Measurements from ENCODE around the gene HELT. TPM values are rescaled to one million over a fixed set of nuclear protein-coding genes. Genes with fewer than 3 reads are reported as not detected.
A peak's percentile ranks its signal among the peaks of the same experiment; 100 is the strongest.

The HELT gene
- total RNA-seq, 1 experiment from 2014 or later: not detected

- H3K27ac Mint-ChIP-seq (ENCODE audit: low read depth, unreplicated experiment): no peak overlapping the region
- DNase-seq (ENCODE audit: unreplicated experiment): no peak
- TF ChIP-seq CTCF (IDR thresholded peaks at IDR 0.05; ENCODE audit: unreplicated experiment): no peak
- BruUV-seq (replicated peaks): no TSS peak
- CTCF ChIA-PET: interaction anchor here (0.7 to 1.2 kb wide), 6 partner anchors 22 to 987 kb away, joined by 3 to 4 read pairs (median 4); no protein-coding TSS in a partner anchor
- peaks cover 6% of the 10 kb centered on the region for H3K36me3 Mint-ChIP-seq (ENCODE audit: insufficient read depth, unreplicated experiment)
- intact Hi-C loops (cut with micrococcal nuclease): loop anchor here (5.0 kb wide), 1 partner anchor 272 kb away; no protein-coding TSS in a partner anchor
- H3K27me3 Mint-ChIP-seq (ENCODE audit: insufficient read depth, unreplicated experiment): peaks cover 16% of the 10 kb centered on the region
- POLR2A ChIA-PET: no interaction called here
- H3K4me3 Mint-ChIP-seq (ENCODE audit: unreplicated experiment): no peak overlapping the region
- peaks cover 8% of the 10 kb centered on the region for H3K4me1 Mint-ChIP-seq (ENCODE audit: insufficient read depth, unreplicated experiment)
- H3K9me3 Mint-ChIP-seq (ENCODE audit: unreplicated experiment): no peaks in the 10 kb centered on the region
These were observed 17.0 kb downstream of the HELT start for GRCh38 chr4:185035284-185035683.

- no peaks in the 10 kb centered on the region for H3K9me3 Mint-ChIP-seq (ENCODE audit: unreplicated experiment)
- CTCF ChIA-PET: interaction anchor here (0.7 to 7.0 kb wide), 6 partner anchors 21 to 986 kb away, joined by 3 to 89 read pairs (median 4); no protein-coding TSS in a partner anchor
- POLR2A ChIA-PET: no interaction called here
- intact Hi-C loops (cut with micrococcal nuclease): loop anchor here (5.0 kb wide), 1 partner anchor 271 kb away; no protein-coding TSS in a partner anchor
- no peak for TF ChIP-seq CTCF (IDR thresholded peaks at IDR 0.05; ENCODE audit: unreplicated experiment)
- H3K27ac Mint-ChIP-seq (ENCODE audit: low read depth, unreplicated experiment): no peak overlapping the region
- H3K4me1 Mint-ChIP-seq (ENCODE audit: insufficient read depth, unreplicated experiment): peaks cover 8% of the 10 kb centered on the region
- no TSS peak for BruUV-seq (replicated peaks)
- peaks cover 9% of the 10 kb centered on the region for H3K27me3 Mint-ChIP-seq (ENCODE audit: insufficient read depth, unreplicated experiment)
- H3K36me3 Mint-ChIP-seq (ENCODE audit: insufficient read depth, unreplicated experiment): peaks cover 6% of the 10 kb centered on the region
- no peak overlapping the region for H3K4me3 Mint-ChIP-seq (ENCODE audit: unreplicated experiment)
- DNase-seq (ENCODE audit: unreplicated experiment): no peak
These were observed 17.7 kb downstream of the HELT start for GRCh38 chr4:185036019-185036418.

GRCh38 chr4:185036842-185037241, 18.6 kb downstream of the HELT start:
- intact Hi-C loops (cut with micrococcal nuclease): loop anchor here (5.0 kb wide), 1 partner anchor 270 kb away; no protein-coding TSS in a partner anchor
- CTCF ChIA-PET: interaction anchor here (0.7 to 7.0 kb wide), 3 partner anchors 50 to 101 kb away, joined by 4 to 89 read pairs (median 6); no protein-coding TSS in a partner anchor
- H3K4me1 Mint-ChIP-seq (ENCODE audit: insufficient read depth, unreplicated experiment): peaks cover 8% of the 10 kb centered on the region
- no peak overlapping the region for H3K4me3 Mint-ChIP-seq (ENCODE audit: unreplicated experiment)
- H3K36me3 Mint-ChIP-seq (ENCODE audit: insufficient read depth, unreplicated experiment): peaks cover 6% of the 10 kb centered on the region
- POLR2A ChIA-PET: no interaction called here
- no TSS peak for BruUV-seq (replicated peaks)
- DNase-seq (ENCODE audit: unreplicated experiment): no peak
- H3K27ac Mint-ChIP-seq (ENCODE audit: low read depth, unreplicated experiment): no peak overlapping the region
- H3K27me3 Mint-ChIP-seq (ENCODE audit: insufficient read depth, unreplicated experiment): peaks cover under 1% of the 10 kb centered on the region
- no peak for TF ChIP-seq CTCF (IDR thresholded peaks at IDR 0.05; ENCODE audit: unreplicated experiment)
- H3K9me3 Mint-ChIP-seq (ENCODE audit: unreplicated experiment): no peaks in the 10 kb centered on the region

- peak overlapping the region; percentile 67 for H3K4me3 Mint-ChIP-seq (ENCODE audit: unreplicated experiment)
These were observed 21.4 kb downstream of the HELT start for GRCh38 chr4:185039508-185040273.

More at GRCh38 chr4:185039508-185040273, 21.4 kb downstream of the HELT start:
- peak; percentile 85 for DNase-seq (ENCODE audit: unreplicated experiment)
- CTCF ChIA-PET: interaction anchor here (0.6 to 7.0 kb wide), 18 partner anchors 10 to 998 kb away, joined by 3 to 89 read pairs (median 3); partner anchors contain the start of gene HELT
- Mint-ChIP-seq H3K9me3 (ENCODE audit: unreplicated experiment) (no peaks in the 10 kb centered on the region), H3K27me3 (ENCODE audit: insufficient read depth, unreplicated experiment) (no peaks in the 10 kb centered on the region), H3K36me3 (ENCODE audit: insufficient read depth, unreplicated experiment) (peaks cover 6% of the 10 kb centered on the region), H3K4me1 (ENCODE audit: insufficient read depth, unreplicated experiment) (peaks cover 8% of the 10 kb centered on the region), H3K27ac (ENCODE audit: low read depth, unreplicated experiment) (peak overlapping the region; percentile 65)
- peak; percentile 73 for TF ChIP-seq CTCF (IDR thresholded peaks at IDR 0.05; ENCODE audit: unreplicated experiment)
- intact Hi-C loops (cut with micrococcal nuclease): loop anchor here (1.0 to 5.0 kb wide), 4 partner anchors 34 to 268 kb away; no protein-coding TSS in a partner anchor
- POLR2A ChIA-PET: interaction anchor here (0.7 to 1.0 kb wide), 3 partner anchors 55 to 294 kb away, joined by 3 to 4 read pairs (median 3); no protein-coding TSS in a partner anchor
- BruUV-seq (replicated peaks): TSS peak; percentile 92

All from MCF 10A (cell line).